ENCODE results near the gene ORAI2.

GRCh38 chr7:102400360-102400759 is 33.0 kb upstream of the ORAI2 start:
- TF ChIP-seq CTCF (optimal IDR thresholded peaks at IDR 0.05 in 1 of 3, IDR thresholded peaks at IDR 0.05 in 1 of 3, conservative IDR thresholded peaks at IDR 0.05 in 1 of 3; ENCODE audit: extremely low read depth in 1 of 3, insufficient read depth in 2 of 3, low read length in 3 of 3) (no peak), EZH2 (IDR thresholded peaks at IDR 0.05; ENCODE audit: low read length) (no peak)
